Left colon (tissue), 2 donors: ENCODE results near the gene GNG7. TPM values are rescaled to one million over a fixed set of nuclear protein-coding genes. Genes with fewer than 3 reads are reported as not detected.

ENCODE experiments used
- ATAC-seq: fragments of 200-7000 bp; cut with Tn5 transposase; one replicate; pipeline ENCODE4 v1.9.1; 2020; ENCODE audit warnings: mild to moderate bottlenecking, moderate library complexity
- DNase-seq, 2 donors: peaks; one replicate each; pipeline ENCODE4 v3.0.0-alpha.2; 2020
- intact Hi-C, 2 donors: fragments of 100-400 bp; cut with DNase I in 1 of 2; cut with micrococcal nuclease in 1 of 2; formaldehyde crosslinking; loops; one replicate each; pipeline versions ENCODE4 v1.11.2 to v1.14.0; 2022; cut with DNase I, micrococcal nuclease
- microRNA-seq, 2 donors: library from miRNA; unstranded; fragments of <30 nt; microRNA quantifications; one replicate each; pipeline versions ENCODE4 v1.1.0 to v1.2.0, GENCODE V29; 2020
- total RNA-seq, 2 donors: library from RNA; stranded (reverse); fragmentation: NEBNext Ultra II Directional; extraction: Animal tissue kit (Norgen Biotek cat#: 25700); gene quantifications; one replicate each; pipeline ENCODE4 v1.2.1, GENCODE V29; 2021
- donor health status: DM: no; HTN: no; CAD: no.
- donor health status: DM: yes; HTN: yes; CAD: no.

Gene GNG7
- total RNA-seq, 2 donors from 2014 or later, result 1.4 to 5.3 TPM

GRCh38 chr19:2461751-2462634 lies 240.5 kb downstream of the GNG7 start:
- intact Hi-C loops, result no loop called here
- peak; percentile 58 for ATAC-seq
- DNase-seq, result peak; percentile 44 to 58

Small RNA genes within 50 kb of the gene (microRNA-seq; reads per million reads assigned to microRNA genes)
- gene MIR7850, result 0 reads per million in 2 donors

Other genes starting within 250 kb of the GNG7 start
- 10 to 100 TPM; 23.6 to 43.9 TPM for gene LMNB2, start 245.7 kb downstream of the GNG7 start, total RNA-seq
- gene GADD45B, start 226.6 kb downstream of the GNG7 start, total RNA-seq, result 10 to 100 TPM; 44.4 to 53.8 TPM
- 1 to 10 TPM in 1 of 2 donors, under 1 TPM in 1; 0.52 to 1.1 TPM for gene DIRAS1, start 18.7 kb upstream of the GNG7 start, total RNA-seq
- 10 to 100 TPM; 21.6 to 24.9 TPM for gene SLC39A3, start 37.3 kb upstream of the GNG7 start, total RNA-seq
- 10 to 100 TPM; 39.6 to 52.3 TPM for gene SGTA, start 80.6 kb upstream of the GNG7 start, total RNA-seq
- gene THOP1, start 82.8 kb upstream of the GNG7 start, total RNA-seq, result 10 to 100 TPM; 43.6 to 46.0 TPM
- 1 to 10 TPM; 4.1 to 4.3 TPM for gene ZNF554, start 117.2 kb upstream of the GNG7 start, total RNA-seq
- gene ZNF555, start 138.8 kb upstream of the GNG7 start, total RNA-seq, result 1 to 10 TPM; 5.2 to 5.5 TPM
- gene ZNF556, start 164.6 kb upstream of the GNG7 start, total RNA-seq, result under 1 TPM in 1 of 2 donors, not detected in 1; 0.12 TPM
- 10 to 100 TPM; 17.4 to 19.1 TPM for gene ZNF57, start 198.2 kb upstream of the GNG7 start, total RNA-seq
- gene ZNF77, start 242.3 kb upstream of the GNG7 start, total RNA-seq, result 1 to 10 TPM; 4.5 to 4.6 TPM